ENCODE measurements around the gene AGPAT4. TPM values are rescaled to one million over a fixed set of nuclear protein-coding genes. Genes with fewer than 3 reads are reported as not detected.

The AGPAT4 gene
- total RNA-seq, 1 experiment from 2014 or later, result 15.5 TPM

DNA sequence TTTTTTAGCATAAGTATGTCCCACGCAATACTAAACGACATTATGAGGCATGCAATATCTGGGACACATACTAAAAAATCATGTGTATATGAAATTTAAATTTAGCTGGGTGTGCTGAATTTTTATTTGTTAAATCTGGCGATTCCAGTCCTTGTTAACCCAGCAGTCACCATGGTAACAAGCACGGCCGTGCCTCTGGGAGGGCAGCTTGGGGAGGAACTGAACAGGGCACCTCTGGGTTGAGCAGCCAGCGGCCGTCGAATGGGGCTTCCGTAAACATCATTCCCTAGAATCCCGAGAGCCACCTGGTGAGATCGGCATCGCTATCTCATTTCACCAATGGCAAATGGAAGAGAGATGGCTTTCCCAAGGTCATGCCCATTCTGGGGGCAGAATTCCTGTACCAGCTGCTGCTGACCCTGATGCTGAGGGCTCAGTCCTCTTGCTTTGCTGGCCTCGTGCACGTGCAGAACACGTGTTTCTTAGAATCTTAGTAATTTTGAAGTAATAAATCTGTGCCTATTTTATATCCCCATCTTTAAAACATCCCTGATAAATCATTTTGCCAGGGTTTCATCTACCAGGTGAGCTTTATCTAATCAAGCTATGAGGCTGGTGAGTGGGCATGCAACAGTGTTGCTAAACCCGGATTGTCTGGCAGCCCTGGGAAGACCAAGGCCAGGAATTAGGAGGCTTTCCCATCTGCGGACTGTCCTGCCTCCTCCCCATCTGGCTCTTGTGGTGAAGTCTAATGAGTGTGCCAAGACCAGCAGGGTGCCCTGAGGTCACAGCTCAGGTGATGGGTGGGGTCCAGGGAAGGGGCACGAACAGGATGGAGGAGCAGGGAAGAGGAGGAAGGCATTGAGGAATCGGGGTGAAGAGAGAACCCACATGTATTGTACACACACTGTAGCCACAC lies 85.1 kb downstream of the AGPAT4 start:
- TF ChIP-seq ZNF274 (IDR thresholded peaks at IDR 0.05; ENCODE audit: low read depth, low read length), result no peak
- no peak for TF ChIP-seq EGR1 (IDR thresholded peaks at IDR 0.05; ENCODE audit: low read depth)
- no peak for TF ChIP-seq EZH2 (IDR thresholded peaks at IDR 0.05)
- TF ChIP-seq TCF7L2 (IDR thresholded peaks at IDR 0.05; ENCODE audit: borderline replicate concordance, extremely low read depth, insufficient read depth, insufficient read length), result no peak
- TF ChIP-seq, protein P1, sequence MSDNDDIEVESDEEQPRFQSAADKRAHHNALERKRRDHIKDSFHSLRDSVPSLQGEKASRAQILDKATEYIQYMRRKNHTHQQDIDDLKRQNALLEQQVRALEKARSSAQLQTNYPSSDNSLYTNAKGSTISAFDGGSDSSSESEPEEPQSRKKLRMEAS (IDR thresholded peaks at IDR 0.05), result no peak
- TF ChIP-seq, protein P2, sequence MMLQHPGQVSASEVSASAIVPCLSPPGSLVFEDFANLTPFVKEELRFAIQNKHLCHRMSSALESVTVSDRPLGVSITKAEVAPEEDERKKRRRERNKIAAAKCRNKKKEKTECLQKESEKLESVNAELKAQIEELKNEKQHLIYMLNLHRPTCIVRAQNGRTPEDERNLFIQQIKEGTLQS (IDR thresholded peaks at IDR 0.05), result no peak
- no peak for TF ChIP-seq EZH2phosphoT487 (IDR thresholded peaks at IDR 0.05; ENCODE audit: borderline replicate concordance)
- no peak for TF ChIP-seq SRF (IDR thresholded peaks at IDR 0.05; ENCODE audit: low read depth)
- TF ChIP-seq ELF1 (IDR thresholded peaks at IDR 0.05; ENCODE audit: borderline replicate concordance, low read depth), result no peak
- DNase-seq (ENCODE audit: low read depth, low spot score), result no peak
- no peak overlapping the region for H3K4me2 ChIP-seq (ENCODE audit: low read length)
- H2AFZ ChIP-seq (ENCODE audit: low read depth, low read length, poor library complexity, severe bottlenecking), result no peak overlapping the region
- no peak overlapping the region for H3K27ac ChIP-seq (ENCODE audit: low read depth, low read length)
- BruUV-seq (replicated peaks), result no TSS peak
- no peak for ATAC-seq
- ChIA-PET CTCF (no interaction called here), RAD21 (ENCODE audit: low non-redundant PET in 1 of 2, low total read pairs in 2 of 2, uncharacterized antibody in 2 of 2, unreplicated experiment in 2 of 2) (no interaction called here), POLR2A (no interaction called here)
- no peak overlapping the region for H3K9ac ChIP-seq (ENCODE audit: low read length)
- no peaks in the 10 kb centered on the region for H3K9me3 ChIP-seq (ENCODE audit: control insufficient read depth in 1 of 2, insufficient read depth in 1 of 2, low read depth in 1 of 2, low read length in 2 of 2)
- intact Hi-C loops (cut with micrococcal nuclease), result no loop called here
- H3K36me3 ChIP-seq (ENCODE audit: control insufficient read depth in 1 of 2, insufficient read depth in 2 of 2, low read length in 2 of 2), result no peaks in the 10 kb centered on the region
- H3K79me2 ChIP-seq (ENCODE audit: insufficient read depth, low read length), result no peaks in the 10 kb centered on the region
- H3K4me1 ChIP-seq (ENCODE audit: control insufficient read depth in 1 of 2, insufficient read depth in 2 of 2, low read length in 2 of 2), result peaks cover 0 to 27% of the 10 kb centered on the region in 2 experiments; a peak in 2 of 4 replicates
- no peak overlapping the region for H3K4me3 ChIP-seq (replicated peaks in 1 of 2; ENCODE audit: low read depth in 1 of 2, low read length in 2 of 2)
- no peaks in the 10 kb centered on the region for H3K9me2 ChIP-seq (ENCODE audit: insufficient read depth)
- no peaks in the 10 kb centered on the region for H4K20me1 ChIP-seq (ENCODE audit: insufficient read depth)
- H3K27me3 ChIP-seq (ENCODE audit: insufficient read depth, low read length), result no peaks in the 10 kb centered on the region

All from HCT116 (cell line).